ENCODE results near the gene ORC4.
"Not testable (repeated sequence)": the region's sequence is repeated elsewhere in the genome, so short reads cannot be mapped to it uniquely, and the experiment has no call there.

The ORC4 gene

DNA sequence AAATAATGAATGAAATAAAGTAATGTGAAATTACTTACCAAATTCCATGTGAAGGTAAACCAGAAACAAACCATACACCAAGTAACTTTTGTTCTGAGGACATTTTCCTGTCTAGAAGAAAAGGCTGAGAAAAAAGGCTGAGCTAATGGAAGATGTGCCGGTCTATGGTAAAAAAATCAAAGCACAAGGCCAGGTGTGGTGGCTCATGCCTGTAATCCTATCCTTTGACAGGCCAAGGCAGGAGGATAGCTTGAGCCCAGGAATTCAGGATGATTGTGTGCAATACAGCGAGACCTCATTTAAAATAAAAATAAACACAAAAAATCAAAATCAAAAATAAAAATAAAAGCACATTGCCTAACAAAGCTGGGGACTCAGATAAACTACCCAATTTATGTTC, 6.7 kb downstream of the ORC4 start:
- no peak for DNase-seq

DNA sequence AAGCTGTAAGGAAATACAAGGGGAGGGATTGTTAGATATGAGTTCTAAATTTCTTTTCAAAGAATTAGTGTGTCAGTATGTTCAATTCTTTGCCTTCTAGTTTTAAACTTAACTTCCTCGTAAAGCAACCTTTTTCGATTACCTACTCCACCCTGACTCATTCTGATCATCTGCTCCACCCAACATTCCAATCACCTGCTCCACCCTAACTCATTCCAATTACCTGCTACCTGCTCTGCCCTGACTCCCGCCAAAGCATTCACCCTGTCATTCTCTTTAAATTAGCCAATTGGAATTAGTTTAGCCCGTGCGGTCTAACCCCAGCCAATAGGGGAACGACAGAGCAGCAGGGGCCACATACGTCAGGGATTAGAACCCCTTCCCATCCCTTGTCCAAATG, 12.1 kb downstream of the ORC4 start:
- not testable (repeated sequence) for DNase-seq

DNA sequence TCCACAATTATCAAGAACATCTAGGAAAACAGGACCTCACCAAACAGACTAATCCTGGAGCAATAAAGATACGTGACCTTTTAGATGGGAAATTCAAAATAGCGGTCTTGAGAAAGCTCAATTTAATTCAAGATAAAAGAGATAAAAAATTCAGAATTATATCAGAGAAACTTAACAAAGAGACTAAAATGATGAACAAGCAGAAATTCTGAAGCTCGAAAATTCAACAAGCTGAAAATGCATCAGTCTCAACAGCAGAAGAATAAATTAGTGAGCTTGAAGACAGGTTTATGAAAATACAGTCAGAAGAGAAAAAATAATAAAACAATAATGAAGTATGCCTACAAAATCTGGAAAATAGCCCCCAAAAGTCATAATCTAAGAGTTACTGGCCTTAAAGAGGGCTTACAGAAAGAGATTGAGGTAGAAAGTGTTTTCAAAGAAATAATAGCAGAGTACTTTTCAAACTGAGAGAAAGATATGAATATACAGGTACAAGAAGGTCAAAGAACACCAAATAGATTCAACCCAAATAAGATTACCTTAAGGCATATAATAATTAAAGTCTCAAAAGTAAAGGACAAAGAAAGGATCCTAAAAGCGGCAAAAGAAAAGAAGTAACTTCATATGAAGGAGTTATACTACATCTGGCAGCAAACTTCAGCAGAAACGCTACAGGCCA, 13.2 kb downstream of the ORC4 start:
- no peak for DNase-seq

DNA sequence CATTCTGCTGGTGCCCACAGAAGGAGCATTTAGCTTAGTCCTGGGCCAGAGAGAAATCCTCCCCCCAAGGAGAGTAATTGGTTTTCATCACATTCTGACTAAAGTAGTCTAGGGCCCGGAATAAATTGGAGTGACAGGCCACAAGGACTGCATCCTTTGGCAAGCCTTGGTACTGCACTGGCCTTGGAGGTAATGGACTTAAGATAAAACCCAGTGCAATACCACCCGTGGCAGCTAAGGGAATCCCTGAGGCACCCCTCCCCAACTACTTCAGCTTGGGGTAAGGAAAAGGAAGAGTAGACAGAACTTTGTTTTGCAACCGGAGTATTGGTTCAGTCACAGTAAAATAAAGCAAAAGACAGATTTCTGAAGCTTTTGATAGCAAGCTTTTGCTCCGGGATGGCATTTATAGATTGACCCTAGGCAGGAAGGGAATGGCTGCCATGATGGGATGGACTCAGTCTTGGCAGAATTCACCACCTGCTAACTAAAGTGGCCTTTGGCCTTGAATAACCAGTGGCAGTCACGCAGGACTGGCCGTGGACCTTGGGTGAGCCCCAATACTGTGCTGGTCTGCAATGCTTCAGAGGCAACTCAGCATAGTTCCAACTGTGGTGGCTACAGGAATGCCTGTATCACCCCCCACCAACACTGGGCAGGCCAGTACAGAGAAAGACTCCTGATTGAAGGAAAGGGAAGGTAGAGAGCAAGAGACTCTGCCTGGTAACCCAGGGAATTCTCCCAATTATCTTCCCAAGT, 14.1 kb downstream of the ORC4 start:
- no peak for DNase-seq

DNA sequence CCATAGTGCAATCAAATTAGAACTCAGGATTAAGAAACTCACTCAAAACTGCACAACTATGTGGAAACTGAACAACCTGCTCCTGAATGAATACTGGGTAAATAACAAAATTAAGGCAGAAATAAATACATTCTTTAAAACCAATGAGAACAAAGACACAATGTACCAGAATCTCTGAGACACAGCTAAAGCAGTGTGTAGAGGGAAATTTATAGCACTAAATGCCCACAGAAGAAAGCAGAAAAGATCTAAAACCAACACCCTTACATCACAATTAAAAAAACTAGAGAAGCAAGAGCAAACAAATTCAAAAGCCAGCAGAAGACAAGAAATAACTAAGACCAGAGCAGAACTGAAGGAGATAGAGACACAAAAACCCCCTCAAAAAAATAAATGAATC, 18.1 kb downstream of the ORC4 start:
- DNase-seq = not testable (repeated sequence)

DNA sequence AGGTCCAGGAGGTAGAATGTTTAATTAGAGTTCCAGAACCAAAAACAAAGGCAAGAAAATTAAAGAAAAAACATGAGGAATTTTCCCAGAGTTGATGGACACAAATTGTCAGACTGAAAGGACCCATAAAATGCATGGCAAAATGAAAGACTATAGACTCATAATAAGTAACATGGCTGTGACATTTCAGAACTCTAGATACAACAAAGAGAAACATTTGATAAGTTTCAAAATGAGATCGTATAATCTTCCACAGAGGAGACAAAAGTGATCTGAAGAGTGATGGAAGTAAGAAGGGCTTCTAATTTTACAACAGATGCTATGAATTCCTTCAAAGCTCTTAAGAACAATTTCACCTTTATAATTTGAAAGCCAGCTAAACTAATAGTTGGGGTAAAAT, 20.4 kb downstream of the ORC4 start:
- DNase-seq = no peak

DNA sequence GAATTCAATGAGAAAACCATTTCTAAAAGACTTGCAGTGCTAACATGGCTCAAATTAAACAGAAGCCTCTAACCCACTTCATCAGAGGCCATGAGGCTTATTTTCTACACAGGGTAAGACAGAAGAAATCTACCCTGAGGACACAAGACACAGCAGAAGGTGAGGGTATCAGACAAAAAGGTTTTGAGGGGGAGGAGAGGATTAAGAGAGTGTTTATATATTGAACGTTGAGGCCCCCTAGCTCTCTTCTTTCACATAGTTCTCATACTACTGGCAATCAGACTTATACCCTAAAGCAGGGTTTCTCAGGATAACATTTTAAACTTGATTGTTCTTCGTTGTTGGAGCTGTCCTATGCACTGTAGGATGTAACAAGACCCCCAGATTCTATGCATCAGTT, 21.4 kb downstream of the ORC4 start:
- DNase-seq = no peak

DNA sequence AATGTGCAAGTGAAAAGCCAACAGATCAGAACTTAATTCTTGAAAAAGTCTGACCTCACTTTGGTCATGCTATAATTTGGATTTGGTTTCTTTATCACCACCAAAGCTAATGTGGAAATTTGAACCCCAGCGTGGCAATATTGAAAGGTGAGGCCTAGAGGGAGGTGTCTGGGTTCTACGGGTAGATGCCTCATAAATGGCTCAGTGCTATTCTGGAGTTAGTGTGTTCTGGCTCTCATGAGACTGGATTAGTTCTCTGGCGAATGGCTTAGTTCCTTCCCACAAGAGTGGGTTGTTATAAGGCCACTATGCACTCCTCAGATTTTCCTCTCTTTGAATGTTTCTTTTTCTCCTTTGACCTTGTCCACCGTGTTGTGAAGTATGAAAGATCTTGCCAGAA, 22.3 kb downstream of the ORC4 start:
- no peak for DNase-seq

DNA sequence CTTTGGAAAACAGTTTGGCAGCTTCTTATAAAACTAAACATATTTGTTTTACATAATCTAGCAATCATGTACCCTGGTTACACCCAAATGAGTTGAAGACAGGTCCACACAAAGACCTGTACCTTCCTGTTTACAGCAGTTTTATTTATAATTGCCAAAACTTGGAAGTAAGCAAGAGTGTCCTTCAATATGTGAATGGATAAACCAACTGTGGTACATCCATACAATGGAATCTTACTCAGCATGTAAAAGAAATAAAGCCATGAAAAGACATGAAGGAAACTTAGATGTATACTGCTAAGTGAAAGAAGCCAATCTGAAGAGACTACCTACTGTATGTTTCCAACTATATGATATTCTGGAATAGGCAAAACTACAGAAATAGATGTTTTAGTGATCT, 23.7 kb downstream of the ORC4 start:
- DNase-seq = no peak

DNA sequence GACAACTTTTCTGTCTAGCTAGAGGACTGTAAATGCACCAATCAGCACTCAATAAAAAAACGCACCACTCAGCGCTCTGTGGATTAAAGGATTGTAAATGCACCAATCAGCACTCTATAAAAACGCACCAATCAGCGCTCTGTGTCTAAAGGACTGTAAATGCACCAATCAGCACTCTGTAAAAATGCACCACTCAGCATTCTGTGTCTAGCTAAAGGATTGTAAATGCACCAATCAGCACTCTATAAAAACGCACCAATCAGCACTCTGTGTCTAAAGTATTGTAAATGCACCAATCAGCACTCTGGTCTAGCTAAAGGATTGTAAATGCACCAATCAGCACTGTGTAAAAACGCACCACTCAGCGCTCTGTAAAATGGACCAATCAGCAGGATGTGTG, 25.6 kb downstream of the ORC4 start:
- not testable (repeated sequence) for DNase-seq

DNA sequence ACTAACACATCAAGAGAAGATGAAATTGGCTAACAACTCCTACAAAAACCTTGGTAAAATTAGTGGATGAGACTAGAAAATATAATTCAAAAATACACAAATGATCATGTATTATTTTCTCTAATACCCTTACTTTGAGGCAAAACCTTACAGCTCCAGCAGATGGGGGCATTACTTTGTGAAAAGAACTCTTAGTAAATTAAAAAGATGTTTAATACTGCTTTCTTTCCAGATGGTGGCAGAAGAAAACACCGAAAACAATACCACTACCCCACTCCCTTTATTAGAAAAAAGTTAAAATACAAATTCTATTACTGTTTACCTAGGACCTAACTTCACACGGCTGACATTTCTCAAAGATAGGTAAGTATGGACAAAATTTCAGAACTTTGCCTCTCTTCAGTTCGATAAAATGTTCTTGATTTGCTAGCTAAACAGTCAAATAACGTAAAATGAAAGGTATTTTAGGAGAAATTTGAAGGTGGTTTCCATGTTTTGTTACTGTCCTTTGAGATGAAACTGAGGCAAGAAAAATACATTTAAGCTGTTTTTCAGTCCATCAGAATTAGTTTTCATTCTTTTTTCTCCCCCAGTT, 30.6 kb downstream of the ORC4 start:
- peak; percentile 24 to 36 for DNase-seq

DNA sequence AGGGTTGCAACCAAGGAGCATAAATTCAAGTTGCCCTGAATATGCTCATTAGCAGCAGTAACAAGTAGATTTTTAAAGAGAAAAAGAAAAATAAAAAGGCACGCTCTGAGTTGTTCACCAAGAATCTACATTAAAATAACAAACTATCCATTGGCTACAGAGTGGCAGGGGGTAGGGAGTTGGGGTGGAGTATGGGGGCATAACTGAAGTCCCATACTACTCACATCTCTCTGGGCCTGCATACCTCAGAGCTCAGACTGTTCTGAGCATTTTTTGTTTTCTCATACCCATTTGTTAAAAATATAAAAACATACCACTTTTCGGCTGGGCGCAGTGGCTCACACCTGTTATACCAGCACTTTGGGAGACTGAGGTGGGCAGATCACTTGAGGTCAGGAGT, 31.4 kb downstream of the ORC4 start:
- DNase-seq = no peak

DNA sequence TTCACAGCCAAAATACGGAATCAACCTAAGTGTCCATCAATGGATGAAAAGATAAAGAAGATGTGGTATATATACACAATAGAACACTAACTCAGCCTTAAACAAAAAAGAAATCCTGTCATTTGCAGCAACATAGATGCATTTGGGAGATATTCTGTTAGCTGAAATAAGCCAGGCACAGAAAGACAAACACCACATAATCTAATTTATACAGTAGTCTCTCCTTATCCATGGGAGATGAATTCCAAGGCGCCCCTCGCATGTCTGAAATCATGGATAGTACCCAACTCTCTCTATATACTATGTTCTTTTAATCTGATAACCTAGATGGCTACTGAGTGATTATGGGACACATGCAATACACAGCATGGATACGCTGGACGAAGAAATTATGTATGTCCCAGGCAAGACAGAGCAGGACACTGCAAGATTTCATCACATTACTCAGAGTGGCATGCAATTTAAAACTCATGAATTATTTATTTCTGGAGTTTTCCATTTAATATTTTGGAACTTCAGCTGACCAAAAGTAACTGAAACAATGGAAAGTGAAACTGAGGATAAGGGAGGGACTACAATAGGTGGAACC, 39.5 kb downstream of the ORC4 start:
- no peak for DNase-seq

DNA sequence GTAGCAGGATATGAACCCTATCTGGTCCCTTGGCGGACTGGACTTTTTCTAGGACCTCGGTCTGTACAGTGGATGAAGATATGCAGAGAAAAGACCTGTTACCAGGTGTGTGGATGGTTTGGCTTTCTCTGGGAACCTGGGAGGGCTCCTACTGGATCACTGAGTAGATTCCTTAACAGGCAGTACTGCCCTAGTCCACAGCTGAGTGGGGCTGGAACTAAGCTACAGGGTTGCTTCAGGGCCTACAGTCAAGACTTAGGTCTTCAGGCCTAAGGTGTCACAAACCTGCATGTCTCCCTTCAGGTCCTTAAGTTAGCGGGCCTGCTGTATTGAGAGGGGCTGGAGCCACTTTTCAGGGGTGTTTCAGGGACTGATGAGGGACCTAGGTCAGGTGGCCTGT, 42.9 kb downstream of the ORC4 start:
- DNase-seq = no peak

DNA sequence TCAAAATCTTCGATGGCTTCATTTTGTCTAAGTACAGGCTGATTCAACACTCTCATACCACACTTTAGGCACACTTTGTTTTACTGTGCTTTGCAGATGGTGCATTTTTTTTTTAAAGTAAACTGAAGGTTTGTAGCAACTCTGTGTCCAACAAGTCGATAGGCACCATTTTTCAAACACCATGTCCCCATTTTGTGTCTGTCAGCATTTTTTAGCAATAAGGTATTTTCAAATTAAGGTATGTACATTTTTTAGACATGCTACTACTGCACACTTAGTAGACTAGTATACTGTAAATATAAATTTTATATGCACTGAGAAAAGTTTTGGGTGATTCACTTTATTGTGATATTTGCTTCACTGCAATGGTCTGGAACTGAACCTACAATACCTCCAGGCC, 44.4 kb downstream of the ORC4 start:
- no peak for DNase-seq

DNA sequence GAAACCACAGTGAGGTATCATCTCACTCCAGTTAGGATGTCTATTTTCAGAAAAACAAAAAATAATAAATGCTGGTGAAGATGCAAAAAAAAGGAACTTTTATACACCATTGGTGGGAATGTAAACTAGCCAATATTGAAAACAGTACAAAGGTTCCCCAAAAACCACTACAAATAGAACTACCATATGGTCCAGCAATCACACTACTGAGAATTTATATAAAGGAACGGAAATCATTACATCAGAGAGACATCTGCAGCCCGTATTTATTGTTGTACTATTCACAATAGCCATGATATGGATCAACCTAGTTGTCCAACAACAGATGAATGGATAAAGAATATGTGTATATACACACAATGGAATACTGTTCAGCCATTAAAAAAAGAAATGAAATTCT, 52.0 kb downstream of the ORC4 start:
- no peak for DNase-seq

DNA sequence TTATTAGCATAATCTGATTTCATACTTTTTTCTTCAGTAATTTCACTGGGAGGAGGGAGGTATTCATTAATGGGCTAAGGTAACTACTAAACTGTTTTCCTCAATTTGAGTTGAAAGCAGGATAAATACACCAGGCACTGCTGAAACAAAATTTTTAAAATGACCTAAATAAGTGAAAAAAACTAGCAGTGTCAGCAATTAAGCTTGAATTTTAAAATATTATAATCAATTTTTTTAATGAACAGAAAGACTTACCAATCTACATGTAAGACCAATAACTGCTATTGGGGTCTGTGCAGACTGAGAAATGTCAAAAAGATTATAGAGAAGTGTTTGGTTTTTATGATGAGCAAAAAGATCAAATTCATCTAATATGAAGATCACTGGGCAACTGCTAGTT, 68.4 kb downstream of the ORC4 start:
- DNase-seq = no peak

DNA sequence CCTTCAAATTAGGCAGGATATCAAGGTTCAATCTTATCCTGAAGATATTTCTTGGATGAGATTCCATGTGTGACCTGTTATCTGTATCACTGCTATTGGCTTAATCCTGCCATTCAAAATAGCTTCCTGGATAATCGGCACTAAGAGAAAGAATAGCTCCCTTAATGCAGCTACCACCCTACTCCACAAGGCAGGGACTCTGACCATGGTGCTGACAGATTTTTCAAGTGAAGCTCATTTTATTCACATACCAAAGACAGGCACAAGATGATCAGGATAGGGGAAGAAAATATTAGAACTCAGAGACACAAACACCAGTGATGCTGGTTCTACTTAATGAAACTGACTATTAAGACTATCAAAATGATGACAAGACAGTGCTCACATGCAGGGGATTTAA, 74.9 kb downstream of the ORC4 start:
- DNase-seq = no peak

DNA sequence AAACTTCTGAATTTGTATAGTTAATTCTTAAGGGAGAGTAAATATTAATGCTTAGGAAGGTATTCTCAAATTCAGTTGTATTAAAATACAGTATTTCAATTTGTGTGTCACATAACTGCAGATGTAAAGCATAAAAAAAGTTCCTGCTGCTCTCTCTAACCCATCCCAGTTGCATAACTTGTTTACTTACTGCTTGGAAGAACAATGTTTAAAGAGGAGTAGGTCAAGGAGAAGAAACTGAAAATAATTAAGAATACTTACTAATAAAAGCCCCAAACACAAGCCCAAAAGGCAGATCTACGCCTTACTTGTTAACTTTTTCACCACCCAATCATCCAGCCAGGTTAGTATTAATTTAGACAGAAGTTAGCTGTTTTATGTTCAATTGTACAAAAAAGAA, 81.2 kb downstream of the ORC4 start:
- no peak for DNase-seq

DNA sequence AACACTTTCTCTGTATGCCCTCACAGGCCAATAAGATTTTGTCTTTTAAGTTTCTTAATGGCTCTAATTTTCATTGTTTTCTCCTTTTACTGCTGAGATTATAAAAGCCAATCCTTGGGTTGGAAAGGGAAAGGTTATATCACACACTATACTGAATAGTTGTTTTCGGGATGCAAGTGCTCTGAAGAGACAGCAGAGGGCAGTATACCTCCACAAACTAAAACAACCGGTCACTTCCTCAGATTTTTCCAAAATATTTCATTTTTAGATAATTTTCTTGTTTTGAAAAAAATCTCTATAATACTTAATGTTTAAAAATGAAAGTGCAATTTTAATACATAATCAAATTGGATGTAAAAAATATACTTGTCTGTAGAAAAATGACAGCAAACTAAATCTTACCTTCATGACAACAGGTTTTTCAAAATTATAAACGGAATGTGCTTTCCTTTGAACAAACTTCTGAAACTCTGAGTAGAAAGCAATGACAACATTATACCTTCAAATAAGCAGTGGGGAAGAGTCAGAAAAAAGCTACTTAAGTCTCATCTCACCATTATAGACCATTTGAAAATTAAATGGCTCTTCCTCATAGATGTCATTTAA, 82.7 kb downstream of the ORC4 start:
- peak; percentile 22 to 27 for DNase-seq

DNA sequence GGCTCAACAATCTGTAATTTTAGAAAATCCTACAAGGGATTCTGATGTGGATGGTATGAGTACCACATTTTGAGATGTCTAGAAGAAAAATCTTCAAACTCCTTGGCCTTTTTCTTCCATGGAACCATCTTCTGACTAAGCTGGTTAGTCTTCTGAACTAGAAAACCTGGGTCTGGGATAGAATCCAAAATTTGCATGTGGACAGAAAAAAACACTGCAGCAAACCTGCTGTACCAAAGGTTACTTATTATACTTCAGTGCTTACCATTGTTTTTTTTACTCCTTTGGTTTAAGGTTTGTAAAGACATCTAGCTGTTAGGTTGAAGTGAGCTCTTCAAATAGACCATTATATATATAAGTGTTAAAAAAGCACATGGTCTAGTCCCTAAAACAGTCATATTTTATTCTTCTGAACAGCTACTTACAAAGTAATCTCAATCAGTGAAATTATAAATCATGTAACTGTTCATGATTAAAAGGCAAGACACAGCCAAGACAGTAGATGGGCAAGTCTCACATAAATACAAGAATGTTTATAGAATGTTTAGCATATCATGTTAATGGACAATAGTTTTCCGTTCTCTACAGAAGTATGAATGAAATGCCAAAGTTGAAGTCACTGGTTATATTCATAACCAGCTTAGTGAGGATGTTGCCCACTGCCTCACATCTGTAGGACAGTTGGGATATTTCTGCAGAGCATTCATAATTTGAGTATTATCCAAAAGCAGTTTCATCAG, 85.5 kb downstream of the ORC4 start:
- no peak for DNase-seq

DNA sequence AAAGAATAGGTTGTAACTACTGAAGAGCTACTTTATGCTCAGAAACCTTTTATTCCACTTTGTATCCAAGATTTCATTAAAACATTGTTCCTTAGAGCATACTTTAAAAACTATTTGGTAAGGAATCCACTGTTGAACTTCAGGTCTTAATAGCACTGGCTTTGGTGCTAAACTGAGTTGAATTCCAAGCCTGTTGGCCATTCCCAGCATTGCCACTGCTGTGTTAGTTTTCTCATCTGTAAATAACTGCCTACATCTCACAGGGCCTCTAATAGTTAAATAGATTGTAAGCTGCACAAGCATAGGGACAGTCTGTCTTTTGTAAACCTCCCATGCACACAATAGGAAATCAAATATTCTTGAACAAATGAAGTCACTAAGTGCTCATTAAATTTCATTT, 86.6 kb downstream of the ORC4 start:
- no peak for DNase-seq

All from inflammatory macrophage (primary cell).